DOHH2 (cell line): ENCODE results near the gene DIP2C.
"Not testable (repeated sequence)": the region's sequence is repeated elsewhere in the genome, so short reads cannot be mapped to it uniquely, and the experiment has no call there.

Source experiments
- EZH2phosphoT487 ChIP-seq: fragments of 200-600 bp; sonication (generic); IDR thresholded peaks from 2 replicates; pipeline ENCODE4 v1.6.1; 2017; ENCODE audit warnings: borderline replicate concordance, mild to moderate bottlenecking, antibody characterized with exemption, low read length, moderate library complexity, mixed read lengths
- TF ChIP-seq, protein P1 (sequence below): fragments of 200-600 bp; sonication (generic); IDR thresholded peaks from one replicate; pipeline ENCODE4 v1.5.1; 2014; ENCODE audit warnings: antibody characterized with exemption, mild to moderate bottlenecking, low read depth, low read length; ENCODE audit not compliant: poor library complexity, severe bottlenecking

DNA sequence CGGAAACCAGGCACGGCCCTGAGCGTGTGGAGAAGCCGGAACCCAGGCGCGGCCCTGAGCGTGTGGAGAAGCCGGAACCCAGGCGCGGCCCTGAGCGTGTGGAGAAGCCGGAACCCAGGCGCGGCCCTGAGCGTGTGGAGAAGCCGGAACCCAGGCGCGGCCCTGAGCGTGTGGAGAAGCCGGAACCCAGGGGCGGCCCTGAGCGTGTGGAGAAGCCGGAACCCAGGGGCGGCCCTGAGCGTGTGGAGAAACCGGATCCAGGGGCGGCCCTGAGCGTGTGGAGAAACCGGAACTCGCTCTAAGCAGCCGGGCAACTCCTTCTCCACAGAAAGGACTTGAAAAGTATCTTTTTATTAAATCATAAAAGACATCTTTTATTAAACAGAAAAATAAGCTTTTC lies 388.9 kb downstream of the DIP2C start:
- TF ChIP-seq, protein P1, sequence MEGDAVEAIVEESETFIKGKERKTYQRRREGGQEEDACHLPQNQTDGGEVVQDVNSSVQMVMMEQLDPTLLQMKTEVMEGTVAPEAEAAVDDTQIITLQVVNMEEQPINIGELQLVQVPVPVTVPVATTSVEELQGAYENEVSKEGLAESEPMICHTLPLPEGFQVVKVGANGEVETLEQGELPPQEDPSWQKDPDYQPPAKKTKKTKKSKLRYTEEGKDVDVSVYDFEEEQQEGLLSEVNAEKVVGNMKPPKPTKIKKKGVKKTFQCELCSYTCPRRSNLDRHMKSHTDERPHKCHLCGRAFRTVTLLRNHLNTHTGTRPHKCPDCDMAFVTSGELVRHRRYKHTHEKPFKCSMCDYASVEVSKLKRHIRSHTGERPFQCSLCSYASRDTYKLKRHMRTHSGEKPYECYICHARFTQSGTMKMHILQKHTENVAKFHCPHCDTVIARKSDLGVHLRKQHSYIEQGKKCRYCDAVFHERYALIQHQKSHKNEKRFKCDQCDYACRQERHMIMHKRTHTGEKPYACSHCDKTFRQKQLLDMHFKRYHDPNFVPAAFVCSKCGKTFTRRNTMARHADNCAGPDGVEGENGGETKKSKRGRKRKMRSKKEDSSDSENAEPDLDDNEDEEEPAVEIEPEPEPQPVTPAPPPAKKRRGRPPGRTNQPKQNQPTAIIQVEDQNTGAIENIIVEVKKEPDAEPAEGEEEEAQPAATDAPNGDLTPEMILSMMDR, result not testable (repeated sequence)
- not testable (repeated sequence) for TF ChIP-seq EZH2phosphoT487
